ENCODE results near the gene BICRA. TPM values are rescaled to one million over a fixed set of nuclear protein-coding genes. Genes with fewer than 3 reads are reported as not detected.

The BICRA gene
- polyA plus RNA-seq, 1 donor (not counting 4 experiments of a cell fraction or from before 2014, with no cell fraction given) = 0.42 TPM

DNA sequence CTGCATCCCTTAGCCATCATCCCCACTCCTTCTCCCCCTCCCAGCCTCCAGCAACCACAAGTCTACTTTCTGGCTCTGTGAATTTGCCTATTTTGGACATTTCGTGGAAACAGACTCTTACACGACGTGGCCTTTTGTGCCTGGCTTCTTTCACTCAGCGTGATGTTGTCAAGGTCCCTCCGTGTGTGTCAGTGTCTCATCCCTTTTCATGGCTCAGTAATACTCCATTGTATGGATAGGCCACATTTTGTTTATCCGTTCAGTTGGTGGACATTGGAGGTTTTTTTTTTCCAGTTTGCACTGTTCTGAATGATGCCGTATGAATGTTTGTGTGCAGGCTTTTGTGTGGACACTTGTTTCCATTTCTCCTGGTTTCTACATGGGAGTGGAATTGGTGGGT lies 38.0 kb downstream of the BICRA start:
- TF ChIP-seq EZH2 (IDR thresholded peaks at IDR 0.05; ENCODE audit: low read length) = no peak
- TF ChIP-seq, protein P1, sequence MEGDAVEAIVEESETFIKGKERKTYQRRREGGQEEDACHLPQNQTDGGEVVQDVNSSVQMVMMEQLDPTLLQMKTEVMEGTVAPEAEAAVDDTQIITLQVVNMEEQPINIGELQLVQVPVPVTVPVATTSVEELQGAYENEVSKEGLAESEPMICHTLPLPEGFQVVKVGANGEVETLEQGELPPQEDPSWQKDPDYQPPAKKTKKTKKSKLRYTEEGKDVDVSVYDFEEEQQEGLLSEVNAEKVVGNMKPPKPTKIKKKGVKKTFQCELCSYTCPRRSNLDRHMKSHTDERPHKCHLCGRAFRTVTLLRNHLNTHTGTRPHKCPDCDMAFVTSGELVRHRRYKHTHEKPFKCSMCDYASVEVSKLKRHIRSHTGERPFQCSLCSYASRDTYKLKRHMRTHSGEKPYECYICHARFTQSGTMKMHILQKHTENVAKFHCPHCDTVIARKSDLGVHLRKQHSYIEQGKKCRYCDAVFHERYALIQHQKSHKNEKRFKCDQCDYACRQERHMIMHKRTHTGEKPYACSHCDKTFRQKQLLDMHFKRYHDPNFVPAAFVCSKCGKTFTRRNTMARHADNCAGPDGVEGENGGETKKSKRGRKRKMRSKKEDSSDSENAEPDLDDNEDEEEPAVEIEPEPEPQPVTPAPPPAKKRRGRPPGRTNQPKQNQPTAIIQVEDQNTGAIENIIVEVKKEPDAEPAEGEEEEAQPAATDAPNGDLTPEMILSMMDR (optimal IDR thresholded peaks at IDR 0.05 in 1 of 3, IDR thresholded peaks at IDR 0.05 in 1 of 3, conservative IDR thresholded peaks at IDR 0.05 in 1 of 3; ENCODE audit: extremely low read depth in 1 of 3, insufficient read depth in 2 of 3, low read length in 3 of 3) = no peak
- Histone ChIP-seq H3K79me2 (ENCODE audit: control insufficient read depth, insufficient read depth, low read length) (peaks cover 57% of the 10 kb centered on the region), H3K9me1 (ENCODE audit: control insufficient read depth, extremely low read depth, insufficient read depth, low read length) (peaks cover 3% of the 10 kb centered on the region), H3K27ac (ENCODE audit: control insufficient read depth, insufficient read depth, low read length) (no peak overlapping the region), H3K9me3 (ENCODE audit: control insufficient read depth, low read depth, low read length) (no peaks in the 10 kb centered on the region), H3K9ac (ENCODE audit: control insufficient read depth, extremely low read depth, insufficient read depth, low read length) (no peak overlapping the region), H2AFZ (ENCODE audit: control insufficient read depth, low read length) (no peak overlapping the region), H4K20me1 (ENCODE audit: control insufficient read depth, extremely low read depth, insufficient read depth, low read length) (peaks cover 3% of the 10 kb centered on the region), H3K4me1 (ENCODE audit: control insufficient read depth, extremely low read depth, insufficient read depth, low read length) (peaks cover 26% of the 10 kb centered on the region), H3K4me3 (ENCODE audit: control insufficient read depth in 2 of 3, extremely low read depth in 1 of 3, insufficient read depth in 2 of 3, low read depth in 1 of 3, low read length in 3 of 3) (no peak overlapping the region), H3K36me3 (ENCODE audit: control insufficient read depth in 2 of 2, extremely low read depth in 1 of 2, insufficient read depth in 2 of 2, low read length in 2 of 2) (peaks cover 7 to 10% of the 10 kb centered on the region in 2 experiments), H3K27me3 (ENCODE audit: control insufficient read depth, extremely low read depth, insufficient read depth, low read length) (no peaks in the 10 kb centered on the region), H3K4me2 (ENCODE audit: control insufficient read depth, extremely low read depth, insufficient read depth, low read depth, low read length) (no peak overlapping the region)
- no peak for DNase-seq (ENCODE audit: low read depth, low spot score)
- no peak for FAIRE-seq
- dilution Hi-C loops (cut with MboI; ENCODE audit: extremely low pct_ligation_motif_present, low sequenced_read_pairs) = no loop called here

DNA sequence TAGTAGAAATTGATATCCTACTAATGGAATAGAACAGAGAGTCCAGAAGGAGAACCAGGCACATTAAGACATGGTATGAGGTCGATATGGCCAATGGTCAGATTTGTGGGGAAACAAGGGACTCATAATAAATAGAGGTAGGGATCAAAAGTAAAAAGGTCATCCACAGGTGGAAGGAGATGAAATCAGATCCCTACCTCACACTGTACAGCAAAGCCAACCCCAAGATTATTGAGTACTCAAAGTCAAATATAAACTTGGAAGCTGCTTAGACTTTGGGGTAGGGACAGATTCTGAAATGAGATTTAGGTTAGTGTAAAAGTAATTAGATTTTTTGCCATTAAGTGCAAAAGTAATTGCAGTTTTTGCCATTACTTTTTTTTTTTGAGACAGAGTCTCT lies 40.7 kb downstream of the BICRA start:
- Histone ChIP-seq H2AFZ (ENCODE audit: control insufficient read depth, low read length) (no peak overlapping the region), H3K79me2 (ENCODE audit: control insufficient read depth, insufficient read depth, low read length) (peaks cover 51% of the 10 kb centered on the region), H3K4me1 (ENCODE audit: control insufficient read depth, extremely low read depth, insufficient read depth, low read length) (peaks cover 18% of the 10 kb centered on the region), H3K4me3 (ENCODE audit: control insufficient read depth in 2 of 3, extremely low read depth in 1 of 3, insufficient read depth in 2 of 3, low read depth in 1 of 3, low read length in 3 of 3) (no peak overlapping the region), H3K4me2 (ENCODE audit: control insufficient read depth, extremely low read depth, insufficient read depth, low read depth, low read length) (no peak overlapping the region), H3K27me3 (ENCODE audit: control insufficient read depth, extremely low read depth, insufficient read depth, low read length) (no peaks in the 10 kb centered on the region), H3K9me1 (ENCODE audit: control insufficient read depth, extremely low read depth, insufficient read depth, low read length) (peaks cover 3% of the 10 kb centered on the region), H4K20me1 (ENCODE audit: control insufficient read depth, extremely low read depth, insufficient read depth, low read length) (peaks cover 3% of the 10 kb centered on the region), H3K36me3 (ENCODE audit: control insufficient read depth in 2 of 2, extremely low read depth in 1 of 2, insufficient read depth in 2 of 2, low read length in 2 of 2) (peaks cover 7 to 11% of the 10 kb centered on the region in 2 experiments), H3K27ac (ENCODE audit: control insufficient read depth, insufficient read depth, low read length) (no peak overlapping the region), H3K9me3 (ENCODE audit: control insufficient read depth, low read depth, low read length) (no peaks in the 10 kb centered on the region), H3K9ac (ENCODE audit: control insufficient read depth, extremely low read depth, insufficient read depth, low read length) (no peak overlapping the region)
- TF ChIP-seq EZH2 (IDR thresholded peaks at IDR 0.05; ENCODE audit: low read length) = no peak
- TF ChIP-seq, protein P1 (optimal IDR thresholded peaks at IDR 0.05 in 1 of 3, IDR thresholded peaks at IDR 0.05 in 1 of 3, conservative IDR thresholded peaks at IDR 0.05 in 1 of 3; ENCODE audit: extremely low read depth in 1 of 3, insufficient read depth in 2 of 3, low read length in 3 of 3) = no peak
- DNase-seq (ENCODE audit: low read depth, low spot score) (no peak), FAIRE-seq (no peak)
- dilution Hi-C loops (cut with MboI; ENCODE audit: extremely low pct_ligation_motif_present, low sequenced_read_pairs) = no loop called here

Data from keratinocyte (primary cell).